ENCODE data around the gene UMPS.
"Not testable (repeated sequence)": the region's sequence is repeated elsewhere in the genome, so short reads cannot be mapped to it uniquely, and the experiment has no call there.

Gene UMPS

DNA sequence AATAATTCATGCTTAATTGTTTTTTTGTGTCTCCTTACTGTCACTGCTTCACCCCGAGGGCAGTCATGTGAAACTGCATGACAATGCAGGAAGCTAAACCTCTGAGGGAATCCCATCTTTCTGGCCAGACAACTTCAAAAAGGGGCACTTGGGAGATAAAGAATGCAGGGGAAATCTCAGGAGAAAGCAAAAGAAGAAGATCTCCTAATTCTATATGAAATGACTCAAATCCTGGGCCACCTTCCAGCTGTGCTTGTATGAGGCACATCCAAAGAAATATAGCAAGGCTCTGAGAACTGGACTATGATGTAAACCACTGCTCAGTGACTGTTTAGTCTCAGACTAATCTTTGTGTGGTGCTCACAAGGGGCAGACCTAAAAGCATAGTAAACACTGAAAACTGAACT is 22.6 kb upstream of the UMPS start:
- peak; percentile 76 for DNase-seq

DNA sequence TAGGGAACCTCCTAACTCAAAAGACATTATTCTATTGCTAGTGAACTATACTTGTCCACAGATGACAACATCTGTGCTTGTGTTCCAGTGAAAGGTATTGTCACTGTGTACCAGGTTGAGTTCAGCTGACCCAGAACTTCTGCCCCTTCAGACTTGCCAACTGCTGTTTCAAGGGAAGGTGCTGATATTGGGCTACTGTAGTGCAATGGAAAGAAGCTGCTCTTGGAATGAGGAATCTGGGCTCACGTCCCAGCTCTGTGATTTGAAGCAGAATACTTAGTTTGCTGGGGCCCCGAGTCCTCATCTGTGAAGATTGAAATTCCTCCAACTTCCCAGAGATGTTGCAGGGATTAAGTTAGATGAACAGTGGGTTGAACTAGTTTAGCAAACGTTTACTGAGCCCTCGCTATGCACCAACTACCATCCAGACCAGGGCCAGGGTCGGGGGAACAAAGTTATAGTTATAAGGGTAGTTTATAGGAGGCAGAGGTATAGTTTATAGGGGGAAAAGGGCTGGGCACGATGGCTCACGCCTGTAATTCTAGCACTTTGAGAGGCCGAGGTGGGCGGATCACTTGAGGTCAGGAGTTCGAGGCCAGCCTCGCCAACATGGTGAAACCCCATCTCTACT is 15.9 kb upstream of the UMPS start:
- no peak for DNase-seq

DNA sequence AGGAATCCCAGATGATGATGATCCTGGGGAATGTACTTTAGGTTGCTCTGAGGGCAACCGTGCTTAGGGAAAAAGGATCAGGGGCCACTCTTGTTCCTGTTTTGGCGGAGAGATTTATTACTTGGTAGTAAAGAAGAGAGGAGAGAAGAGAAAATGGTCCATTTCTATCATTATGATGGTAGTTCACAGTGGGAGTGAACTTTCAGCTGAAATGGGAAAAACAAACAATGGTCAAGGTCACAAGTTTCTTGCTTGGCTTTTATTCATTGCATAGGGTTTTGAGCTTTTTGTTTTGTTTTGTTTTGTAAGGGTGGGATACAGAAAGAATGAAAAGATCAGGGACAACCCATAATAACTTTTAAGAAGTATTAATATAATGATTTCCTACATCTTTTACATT is 7.7 kb upstream of the UMPS start:
- DNase-seq, result no peak

DNA sequence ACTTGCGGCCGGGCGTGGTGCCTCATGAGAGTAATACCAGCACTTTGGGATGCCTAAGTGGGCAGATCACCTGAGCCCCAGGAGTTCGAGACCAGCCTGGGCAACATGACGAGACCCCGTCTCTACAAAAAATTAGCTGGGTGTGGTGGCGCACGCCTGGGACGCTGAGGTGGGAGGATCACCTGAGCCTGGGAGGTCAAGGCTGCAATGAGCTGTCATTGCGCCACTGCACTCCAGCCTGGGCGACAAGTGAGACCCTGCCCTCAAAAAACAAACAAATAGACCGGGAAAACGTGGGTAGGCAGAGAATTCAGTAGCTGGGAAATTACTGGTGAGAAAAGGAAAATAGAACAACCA is 667 bp downstream of the UMPS start:
- DNase-seq, result no peak

DNA sequence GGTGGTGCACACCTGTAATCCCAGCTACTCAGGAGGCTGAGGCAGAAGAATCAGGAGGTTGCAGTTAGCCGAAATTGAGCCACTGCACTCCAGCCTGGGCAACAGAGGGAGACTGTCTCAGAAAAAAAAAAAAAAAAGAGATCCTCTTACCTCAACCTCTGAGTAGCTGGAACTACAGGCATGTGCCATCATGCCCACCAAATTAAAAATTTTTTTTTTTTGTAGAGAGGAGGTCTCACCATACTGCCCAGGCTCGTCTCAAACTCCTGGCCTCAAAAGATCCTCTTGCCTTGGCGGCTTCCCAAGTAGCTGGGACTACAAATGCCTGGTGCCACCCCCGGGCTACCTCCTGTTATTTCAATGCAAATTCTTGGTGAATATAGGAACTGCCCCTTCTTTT is 1.5 kb downstream of the UMPS start:
- no peak for DNase-seq

DNA sequence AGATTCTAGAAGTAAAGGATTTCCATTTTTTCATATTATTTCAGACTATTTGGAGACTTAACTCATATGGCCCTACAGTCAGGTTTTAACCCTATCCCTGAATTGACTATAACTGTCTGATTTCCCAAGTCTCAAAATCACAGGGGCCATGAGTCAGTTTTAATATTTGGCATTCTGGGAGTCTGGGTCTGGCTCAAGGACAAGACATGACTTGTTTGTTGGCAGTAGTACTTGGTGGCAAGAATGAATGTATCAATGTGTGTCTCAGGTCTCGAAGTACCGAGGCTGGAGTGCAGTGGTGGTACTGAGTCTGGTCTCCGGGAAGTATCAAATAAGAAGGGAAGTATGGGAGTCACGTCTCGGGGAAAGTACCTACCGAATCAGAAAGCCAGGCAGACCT is 10.8 kb downstream of the UMPS start:
- DNase-seq, result no peak

DNA sequence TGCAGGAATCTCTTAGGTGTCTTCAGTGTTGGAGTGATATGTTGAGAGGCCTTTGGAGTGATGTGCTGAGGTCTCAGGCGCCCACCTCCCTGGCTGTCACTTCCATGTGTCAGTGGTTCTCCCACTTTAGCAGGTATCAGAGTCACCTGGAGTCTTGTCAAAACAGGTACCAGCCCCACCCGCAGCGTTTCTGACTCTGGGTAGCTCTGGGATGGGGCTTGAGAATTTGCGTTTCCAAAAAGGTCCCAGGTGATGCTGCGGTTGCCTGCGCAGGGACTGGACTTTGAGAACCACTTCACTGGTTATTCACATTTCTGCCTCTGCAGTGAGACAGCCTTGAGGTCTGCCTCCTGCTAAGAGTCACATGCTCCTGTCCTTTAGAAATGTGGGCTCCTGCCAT is 15.5 kb downstream of the UMPS start:
- DNase-seq, result no peak

DNA sequence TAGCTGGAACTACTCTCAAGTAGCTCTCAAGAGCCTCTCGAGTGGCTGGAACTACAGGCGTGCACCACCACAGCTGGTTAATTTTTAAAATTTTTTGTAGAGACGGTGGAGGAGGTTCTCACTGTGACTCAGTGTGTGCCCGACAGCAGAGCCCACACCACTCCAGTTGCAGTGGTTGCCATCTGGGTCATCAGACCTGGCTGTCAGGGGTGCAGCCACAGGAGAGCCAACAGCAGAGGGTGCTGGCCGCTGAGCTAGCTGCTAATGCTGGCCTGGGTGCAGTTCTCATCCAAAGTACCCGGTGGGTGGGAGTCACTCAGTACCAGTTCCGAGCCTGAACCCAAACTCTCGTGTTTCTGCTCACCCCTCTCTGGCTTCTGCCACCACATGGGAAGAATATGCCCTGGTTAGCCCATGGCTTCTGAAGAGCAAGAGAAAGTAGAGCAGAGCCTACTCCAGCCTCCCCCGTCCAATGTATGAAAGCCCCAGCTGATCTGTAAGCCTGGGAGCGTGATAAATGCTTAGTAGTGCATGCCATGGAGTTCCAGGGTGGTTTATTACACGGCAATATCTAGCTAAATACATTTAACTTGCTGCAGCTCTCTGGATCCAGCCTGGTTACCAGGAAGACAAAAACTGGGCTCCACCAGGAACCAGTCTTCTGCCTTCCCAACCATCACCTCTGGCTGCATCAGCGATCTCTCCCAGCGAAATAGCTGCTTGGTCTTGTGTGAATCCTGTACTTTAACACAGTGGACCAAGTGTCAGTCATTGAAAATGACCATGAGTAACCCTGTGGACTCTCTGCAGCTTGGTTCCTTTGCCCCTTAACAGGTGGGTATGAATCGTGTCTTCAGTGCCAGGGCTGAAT is 17.1 kb downstream of the UMPS start:
- no peak for DNase-seq

DNA sequence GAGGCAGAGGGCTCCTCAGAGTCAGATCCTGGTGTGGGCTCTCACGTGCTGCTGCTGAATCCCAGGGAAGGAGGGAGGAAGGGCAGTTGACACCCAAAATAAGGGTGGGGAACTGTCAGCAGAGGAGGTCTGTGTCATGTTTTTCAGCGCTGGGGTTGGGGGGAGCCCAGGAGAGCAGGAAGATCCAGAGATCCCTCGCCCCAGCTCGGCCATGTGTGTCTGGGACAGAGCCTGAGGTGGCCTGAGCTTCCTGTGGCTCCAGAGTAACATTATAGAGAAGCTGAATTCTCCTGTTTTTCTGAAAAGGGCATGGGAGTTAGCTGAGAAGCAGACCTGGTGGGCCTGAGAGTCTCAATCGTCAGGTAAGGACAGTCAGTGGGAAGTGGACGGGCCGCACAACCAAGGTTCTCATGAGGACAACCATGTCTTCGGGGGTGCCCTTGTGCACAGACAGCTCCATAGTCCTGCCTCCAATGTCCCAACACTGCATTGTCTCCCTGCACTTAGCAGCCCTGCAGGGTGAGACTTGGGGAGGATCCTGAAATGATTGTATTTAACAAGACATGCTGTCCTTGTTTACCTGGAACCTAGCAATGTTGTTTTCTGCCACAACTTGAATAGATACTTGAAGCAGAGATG is 18.4 kb downstream of the UMPS start:
- DNase-seq, result no peak

DNA sequence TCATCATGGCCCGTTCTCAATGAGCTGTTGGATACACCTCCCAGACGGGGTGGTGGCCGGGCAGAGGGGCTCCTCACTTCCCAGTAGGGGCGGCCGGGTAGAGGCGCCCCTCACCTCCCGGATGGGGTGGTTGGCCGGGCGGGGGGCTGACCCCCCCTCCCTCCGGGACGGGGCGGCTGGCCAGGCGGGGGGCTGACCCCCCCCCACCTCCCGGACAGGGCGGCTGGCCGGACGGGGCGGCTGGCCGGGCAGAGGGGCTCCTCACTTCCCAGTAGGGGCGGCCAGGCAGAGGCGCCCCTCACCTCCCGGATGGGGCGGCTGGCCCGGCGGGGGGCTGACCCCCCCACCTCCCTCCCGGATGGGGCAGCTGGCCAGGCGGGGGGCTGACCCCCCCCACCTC is 19.6 kb downstream of the UMPS start:
- DNase-seq, result not testable (repeated sequence)

DNA sequence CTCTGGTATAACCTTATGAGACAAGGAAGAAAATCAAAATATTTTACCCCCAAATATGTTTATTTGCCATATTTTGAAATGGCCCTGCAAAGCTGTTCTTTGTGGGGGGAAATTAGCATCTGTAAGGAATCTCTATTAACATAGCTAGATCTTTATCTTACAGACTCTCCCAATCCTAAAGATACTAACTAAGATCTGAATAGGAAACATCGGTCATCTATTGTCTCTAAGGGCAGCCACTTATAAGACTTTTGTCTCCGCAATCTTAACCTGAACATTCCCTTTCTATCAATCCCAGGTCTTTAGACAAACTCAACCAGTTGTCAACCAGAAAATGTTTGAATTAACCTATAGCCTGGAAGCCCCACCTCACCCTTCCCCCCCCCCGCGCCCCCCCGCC is 21.2 kb downstream of the UMPS start:
- no peak for DNase-seq

DNA sequence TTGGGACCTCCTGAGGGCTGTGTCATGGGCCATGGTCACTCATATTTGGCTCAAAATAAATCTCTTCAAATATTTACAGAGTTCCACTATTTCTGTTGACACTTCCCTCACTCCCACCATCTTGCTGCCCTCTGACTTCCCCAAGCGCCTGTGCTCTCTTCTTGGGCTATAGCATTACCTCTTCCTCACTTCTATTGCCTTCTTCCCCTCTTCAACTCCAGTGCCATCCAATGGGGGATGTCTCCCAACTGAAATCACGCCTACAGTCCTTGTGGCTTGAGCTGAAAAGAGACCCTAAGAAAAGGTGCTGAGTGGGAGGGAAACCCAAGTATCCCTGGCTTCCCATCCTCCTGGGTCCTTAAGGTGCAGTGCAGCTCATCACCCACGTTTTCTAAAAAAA is 21.8 kb downstream of the UMPS start:
- no peak for DNase-seq

DNA sequence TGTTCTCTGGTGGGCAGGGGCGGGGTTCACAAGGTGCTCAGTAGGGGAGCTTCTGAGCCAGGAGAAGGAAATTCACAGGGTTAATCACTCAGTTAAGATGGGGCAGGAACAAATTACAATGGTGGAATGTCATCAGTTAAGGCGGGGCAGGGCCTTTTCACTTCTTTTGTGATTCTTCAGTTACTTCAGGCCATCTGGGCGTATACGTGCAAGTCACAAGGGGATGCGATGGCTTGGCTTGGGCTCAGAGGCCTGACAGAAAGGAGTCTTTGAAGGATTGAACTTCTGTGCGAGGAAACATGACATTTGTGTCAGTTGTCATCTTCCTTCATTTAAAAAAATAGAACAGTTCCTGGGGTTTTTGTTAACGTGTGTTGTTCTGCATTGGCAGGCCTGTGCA is 27.7 kb downstream of the UMPS start:
- not testable (repeated sequence) for DNase-seq

DNA sequence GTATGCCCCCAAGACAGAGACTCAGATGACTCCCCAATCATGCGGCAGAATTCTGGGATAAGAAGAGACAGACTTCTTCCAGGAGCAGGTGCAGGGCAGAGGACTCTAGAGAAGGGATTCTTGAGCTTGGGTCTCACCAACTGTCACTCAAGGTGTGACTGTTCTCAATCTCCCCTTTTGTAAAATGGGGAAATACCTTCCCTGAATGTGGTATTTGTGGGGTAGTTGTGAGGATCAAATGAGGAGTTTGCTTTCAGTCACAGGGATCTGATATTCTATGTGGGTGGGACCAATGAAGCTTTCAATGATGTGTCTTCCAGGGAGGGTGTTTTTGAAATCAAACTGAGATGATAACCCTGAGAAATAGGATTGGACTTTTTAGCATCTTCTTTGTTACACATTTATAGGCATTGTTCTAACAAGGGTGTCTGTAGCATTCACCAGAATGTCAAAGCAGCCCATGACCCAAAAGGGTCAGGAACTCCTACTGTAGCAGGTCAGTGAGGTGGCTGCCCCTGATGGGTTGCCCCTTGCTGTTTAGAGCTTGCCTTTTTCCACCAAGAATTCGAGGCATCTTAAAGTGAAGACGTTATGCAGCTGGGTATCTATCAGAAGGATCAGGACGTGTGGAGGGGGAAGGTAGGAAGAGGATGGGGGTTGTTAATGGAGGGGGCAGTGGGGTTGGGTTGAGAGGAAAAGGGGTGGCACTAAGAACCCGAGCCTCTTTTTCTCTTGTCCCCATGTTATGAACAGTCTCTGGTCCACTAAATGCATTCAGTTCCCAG is 28.8 kb downstream of the UMPS start:
- DNase-seq, result no peak

DNA sequence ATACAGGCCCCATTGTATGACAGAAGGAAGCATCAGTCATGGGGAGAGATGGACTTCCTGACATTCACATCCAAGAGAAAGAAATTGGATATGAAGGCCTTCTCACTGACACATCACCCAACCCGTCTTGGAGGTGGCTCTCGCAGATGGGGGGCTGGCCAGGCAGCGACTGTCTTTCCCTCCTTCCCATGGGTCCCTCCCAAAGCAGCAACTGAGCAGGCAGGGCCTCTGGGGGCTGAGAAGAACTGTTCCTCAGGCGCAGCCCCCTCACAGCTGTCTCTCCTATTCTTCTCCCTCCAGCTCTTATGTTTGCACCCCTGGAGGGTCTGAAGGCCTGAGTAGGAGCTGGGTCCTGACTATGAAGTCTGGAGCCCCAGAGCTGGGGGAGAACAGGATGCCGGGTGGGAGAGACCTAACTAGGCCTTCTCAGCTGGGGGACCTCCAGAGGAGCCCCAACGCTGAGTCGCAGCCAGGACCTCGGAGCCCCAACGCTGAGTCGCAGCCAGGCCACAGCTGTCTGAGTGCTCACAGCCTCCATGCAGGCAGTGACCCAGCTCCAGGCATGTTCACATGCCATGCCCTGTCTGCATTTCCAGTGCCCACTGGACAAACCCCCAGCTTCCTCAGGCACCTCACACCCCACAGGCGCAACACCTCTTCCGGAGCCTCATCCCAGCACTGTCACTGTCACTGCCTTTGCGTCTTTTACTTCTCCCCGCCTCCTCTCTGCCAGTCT is 29.6 kb downstream of the UMPS start:
- DNase-seq, result no peak

DNA sequence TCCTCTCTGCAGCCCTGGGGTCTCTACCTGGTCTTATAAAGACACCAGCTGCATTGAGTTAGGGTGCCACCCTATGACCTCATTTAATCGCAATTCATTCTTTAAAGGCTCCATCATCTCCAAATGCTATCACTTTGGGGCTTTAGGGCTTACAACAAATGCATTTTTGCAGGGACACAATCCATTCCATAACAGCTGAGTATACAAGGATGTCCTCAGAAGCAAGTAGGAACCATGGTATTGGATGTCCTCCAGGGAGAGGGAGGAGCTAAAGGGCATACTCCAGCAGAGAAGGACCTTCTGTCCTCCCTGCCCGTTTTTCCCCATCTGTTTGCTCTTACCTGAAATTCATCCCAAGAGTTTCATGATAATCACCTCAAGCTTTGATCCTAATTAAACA is 30.3 kb downstream of the UMPS start:
- peak; percentile 28 for DNase-seq

DNA sequence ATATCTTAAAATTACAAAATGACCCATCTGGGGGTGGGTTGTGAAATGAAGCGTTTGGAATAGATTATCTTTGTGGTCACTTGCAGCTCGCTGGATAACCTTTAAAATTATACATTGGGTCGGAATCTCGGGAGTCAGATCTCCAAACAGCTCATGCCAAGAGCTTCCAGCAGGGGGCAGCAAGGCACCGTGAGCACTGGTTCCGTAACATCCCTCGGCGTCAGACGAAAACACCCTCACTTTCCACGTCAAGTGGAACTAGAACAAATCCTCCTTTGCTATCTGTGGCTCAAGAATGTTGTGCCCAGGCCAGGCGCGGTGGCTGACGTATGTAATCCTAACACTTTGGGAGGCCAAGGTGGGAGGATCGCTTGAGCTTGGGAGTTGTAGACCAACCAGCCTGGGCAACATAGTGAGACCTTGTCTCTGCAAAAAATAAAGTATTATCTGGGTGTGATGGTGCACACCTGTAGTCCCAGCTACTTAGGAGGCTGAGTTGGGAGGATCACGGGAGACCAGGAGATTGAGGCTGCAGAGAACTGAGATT is 31.1 kb downstream of the UMPS start:
- peak; percentile 41 for DNase-seq

DNA sequence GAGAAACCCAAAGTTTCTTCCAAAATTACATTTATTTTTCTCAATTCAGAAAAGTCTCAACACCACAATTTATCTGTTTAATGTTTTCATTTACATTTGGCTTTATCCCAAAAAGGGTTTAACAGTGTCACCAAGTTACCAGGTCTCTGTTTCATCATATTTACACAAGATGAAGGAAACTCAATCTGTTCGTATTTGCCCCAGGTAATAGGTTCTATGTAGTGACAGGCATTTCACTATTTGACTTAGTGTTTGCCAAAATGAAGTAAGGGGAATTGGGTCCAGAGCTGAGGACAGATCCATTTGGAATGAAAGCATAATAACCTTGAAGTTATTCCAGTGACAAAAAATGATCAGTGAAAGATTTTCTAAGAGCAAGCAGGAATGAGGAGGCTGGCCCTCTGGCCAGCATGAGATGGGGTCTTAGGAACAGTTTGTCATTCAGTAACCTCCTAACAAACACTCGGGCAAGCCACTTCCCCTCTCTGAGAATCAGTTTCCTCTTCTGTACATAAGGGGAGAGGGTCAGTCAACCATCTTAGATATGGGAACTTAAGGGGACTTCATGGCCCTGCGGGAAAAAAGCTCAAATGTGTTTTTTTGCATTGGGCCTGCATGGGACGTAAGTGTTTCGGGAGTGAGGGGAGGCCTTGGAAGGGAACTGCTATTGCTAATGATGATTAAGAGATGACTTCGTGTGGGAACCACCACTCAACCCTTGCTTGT is 31.8 kb downstream of the UMPS start:
- no peak for DNase-seq

DNA sequence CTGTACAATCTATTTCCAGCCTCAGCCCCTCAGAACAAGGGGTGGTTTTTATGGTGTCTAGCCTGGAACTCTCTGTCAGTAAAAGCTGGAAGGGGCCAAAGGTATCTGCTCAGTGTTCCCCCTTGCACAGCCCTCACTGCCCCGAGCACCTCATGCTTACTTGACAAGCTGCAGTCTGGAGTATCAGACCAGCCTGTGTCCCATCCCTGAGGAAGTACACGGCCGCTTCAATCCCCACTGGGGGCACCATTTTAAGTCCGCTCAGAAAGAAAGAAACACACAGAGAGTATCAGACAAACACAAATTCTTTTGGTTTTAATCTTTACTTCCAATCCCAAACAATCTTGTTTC is 32.4 kb downstream of the UMPS start:
- no peak for DNase-seq

DNA sequence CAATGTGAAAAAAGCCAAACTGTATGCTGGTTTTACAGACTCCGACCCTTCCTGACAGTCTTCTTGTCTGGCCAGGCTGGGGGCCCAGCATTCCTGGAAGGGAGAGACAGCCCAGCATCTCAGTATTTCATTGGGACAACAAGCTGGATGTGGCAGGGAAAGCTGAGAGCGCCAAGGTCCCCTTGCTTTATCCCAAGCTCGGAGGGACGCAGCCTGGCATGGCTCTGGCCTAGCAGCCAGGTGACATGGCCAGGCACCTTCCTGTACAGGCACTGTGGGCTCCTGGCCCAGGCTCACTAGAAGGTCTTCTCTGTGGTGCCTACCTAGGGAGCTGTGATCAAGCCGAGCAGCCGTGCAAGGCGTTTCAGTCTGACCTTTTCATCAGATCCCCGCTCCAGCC is 33.0 kb downstream of the UMPS start:
- no peak for DNase-seq

DNA sequence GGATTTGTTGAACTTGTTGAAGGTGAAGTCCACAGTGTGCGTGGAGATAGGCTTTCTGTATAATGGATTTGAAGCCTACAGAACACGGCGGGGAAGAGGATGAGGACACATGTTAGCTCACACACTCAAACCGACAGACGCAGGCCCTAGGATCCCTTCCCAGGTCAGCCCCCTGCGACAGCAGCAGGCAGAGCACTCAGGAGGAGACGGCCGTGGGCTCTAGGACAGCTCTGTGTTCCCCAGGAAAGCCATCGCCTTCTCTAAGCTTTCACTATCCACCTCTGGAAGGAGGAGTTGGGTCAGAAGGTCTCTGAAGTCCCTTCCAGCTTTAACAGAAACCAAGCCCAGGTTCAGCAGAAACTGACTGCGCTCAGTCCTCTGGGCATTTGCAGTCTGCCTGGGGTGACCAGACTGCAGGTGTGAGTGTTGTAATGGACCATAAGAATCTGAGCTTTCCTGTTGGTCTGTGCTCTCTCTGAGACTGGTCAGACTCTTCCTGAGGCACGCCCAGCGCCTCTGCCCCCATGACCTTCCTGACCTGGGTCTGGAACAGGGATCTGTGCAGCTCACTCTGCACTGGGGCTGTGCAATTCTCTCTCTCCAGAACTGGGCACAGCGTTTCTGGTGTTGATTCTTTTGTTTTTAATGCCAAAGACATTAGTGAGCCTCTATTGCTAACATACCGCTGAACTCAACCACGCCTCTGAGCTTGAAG is 33.5 kb downstream of the UMPS start:
- no peak for DNase-seq

Measured in amniotic stem cell (primary cell).